OCI-LY3 (cell line): Measurements from ENCODE around the gene AGTR1.

Experiments
- CTCF ChIP-seq: fragments of 200-600, 300-600 bp; sonication (generic); IDR thresholded peaks from 2 replicates; pipeline ENCODE4 v1.5.1; 2014; ENCODE audit warnings: antibody characterized with exemption, low read length, low read depth
- EZH2phosphoT487 ChIP-seq: fragments of 200-600 bp; shearing (Covaris generic); IDR thresholded peaks from 2 replicates; pipeline ENCODE4 v1.6.1; 2018; ENCODE audit warnings: antibody characterized with exemption, mixed run types, low read depth

- TF ChIP-seq CTCF (no peak), EZH2phosphoT487 (no peak)
Observed at GRCh38 chr3:148763156-148763680, 65.5 kb downstream of the AGTR1 start.
